Colonic mucosa (tissue), 4 donors: ENCODE results near the gene PPFIA4. TPM values are rescaled to one million over a fixed set of nuclear protein-coding genes. Genes with fewer than 3 reads are reported as not detected.
"Not testable (repeated sequence)": the region's sequence is repeated elsewhere in the genome, so short reads cannot be mapped to it uniquely, and the experiment has no call there.

Source experiments
- DNase-seq: peaks from one replicate; pipeline ENCODE4 v3.0.0-alpha.2; 2020
- H3K27ac ChIP-seq: fragments of 200-600 bp; one replicate; pipeline ENCODE4 v1.8.0; 2021
- H3K27me3 ChIP-seq: fragments of 200-600 bp; one replicate; pipeline ENCODE4 v1.8.0; 2021
- H3K36me3 ChIP-seq: fragments of 200-600 bp; one replicate; pipeline ENCODE4 v1.8.0; 2021
- H3K4me1 ChIP-seq: fragments of 200-600 bp; one replicate; pipeline ENCODE4 v1.8.0; 2021; ENCODE audit warnings: mild to moderate bottlenecking
- H3K4me3 ChIP-seq: fragments of 200-600 bp; one replicate; pipeline ENCODE4 v1.8.0; 2021
- H3K9ac ChIP-seq, 2 donors: one replicate each; pipeline ENCODE4 v1.7.0; 2013; ENCODE audit warnings: control low read depth in 2 of 2, low read depth in 2 of 2, low read length in 2 of 2
- H3K9me3 ChIP-seq: fragments of 200-600 bp; one replicate; pipeline ENCODE4 v1.8.0; 2021
- CTCF ChIP-seq: fragments of 200-600 bp; IDR thresholded peaks from one replicate; pipeline ENCODE4 v1.8.0; 2022; ENCODE audit warnings: antibody characterized with exemption, mild to moderate bottlenecking
- intact Hi-C: fragments of 100-400 bp; cut with DNase I; formaldehyde crosslinking; loops from one replicate; pipeline ENCODE4 v1.14.1; 2022
- total RNA-seq, 2 donors: library from RNA; stranded (reverse); fragmentation: NEBNext Ultra II Directional in 1 of 2; extraction: Animal tissue kit (Norgen Biotek cat#: 25700) in 1 of 2; gene quantifications; one replicate each; pipeline ENCODE4 v1.2.1, GENCODE V29; 2021
- donor health status: healthy.
- donor health status: DM: no; HTN: no; CAD: no.
- donor health status: DM: no; HTN: no; CAD: no.

PPFIA4 gene
- total RNA-seq, 2 donors from 2014 or later = 1.6 to 7.3 TPM

DNA sequence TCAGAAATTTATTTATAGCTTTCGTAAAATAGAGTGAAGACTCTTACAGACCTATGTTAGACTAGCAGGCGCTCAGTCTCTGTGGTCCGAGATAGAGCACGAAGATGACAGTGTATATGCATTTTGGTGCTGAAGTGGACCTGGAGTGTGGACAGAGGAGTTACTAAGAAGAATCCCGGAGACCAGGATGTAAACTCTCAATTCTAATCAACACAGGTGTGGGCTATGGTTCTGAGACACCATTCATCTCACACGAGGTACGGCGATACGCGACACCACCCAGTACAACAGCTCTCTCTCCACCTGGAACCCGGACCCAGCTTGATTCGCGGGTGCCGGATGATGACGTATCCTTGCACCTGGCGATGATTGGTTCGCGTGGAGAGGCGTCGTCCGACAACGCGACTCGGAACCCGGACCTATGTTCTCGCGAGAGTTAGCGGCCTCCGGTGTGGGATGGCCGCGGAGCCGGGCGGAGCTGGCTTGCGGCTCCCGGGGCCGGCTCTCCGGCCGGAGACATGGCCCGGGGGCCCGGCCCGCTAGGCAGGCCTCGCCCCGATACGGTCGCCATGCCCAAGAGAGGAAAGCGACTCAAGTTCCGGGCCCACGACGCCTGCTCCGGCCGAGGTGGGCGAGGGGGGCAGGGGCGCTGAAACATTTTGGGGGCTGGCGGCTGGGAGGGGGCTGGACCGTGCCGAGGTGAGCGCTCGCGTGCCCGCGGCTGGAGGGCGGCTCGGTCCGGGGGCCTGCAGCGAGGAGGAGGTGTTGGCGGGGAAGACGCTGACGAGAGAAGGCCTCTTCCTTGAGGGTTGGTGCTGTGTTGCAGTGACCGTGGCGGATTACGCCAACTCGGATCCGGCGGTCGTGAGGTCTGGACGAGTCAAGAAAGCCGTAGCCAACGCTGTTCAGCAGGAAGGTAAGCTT is 19.1 kb upstream of the PPFIA4 start, which contains the start of gene TMEM183A:
TSS of gene TMEM183A (plus strand) at position 427 of the 924 bp plus-strand sequence. CDS start at position 519, 92 bp downstream.
- Histone ChIP-seq H3K9ac (peak within 1 kb of the TSS; percentile 82 to 93), H3K4me3 (peak within 1 kb of the TSS; percentile 78), H3K27me3 (no peaks in the 10 kb centered on the region), H3K27ac (peak within 1 kb of the TSS; percentile 85), H3K36me3 (peaks cover 6% of the 10 kb centered on the region), H3K9me3 (no peaks in the 10 kb centered on the region), H3K4me1 (peaks cover 7% of the 10 kb centered on the region)
- no peak for TF ChIP-seq CTCF
- peak; percentile 98 for DNase-seq
- intact Hi-C loops = no loop called here

- Histone ChIP-seq H3K9me3 (no peaks in the 10 kb centered on the region), H3K27me3 (no peaks in the 10 kb centered on the region), H3K4me1 (peaks cover 7% of the 10 kb centered on the region), H3K27ac (no peak overlapping the region), H3K4me3 (no peak overlapping the region), H3K36me3 (peaks cover 6% of the 10 kb centered on the region), H3K9ac (no peak overlapping the region)
- no peak for DNase-seq
- intact Hi-C loops = no loop called here
- TF ChIP-seq CTCF = no peak
These were observed 17.1 kb upstream of the PPFIA4 start for GRCh38 chr1:203009185-203009584.

DNA sequence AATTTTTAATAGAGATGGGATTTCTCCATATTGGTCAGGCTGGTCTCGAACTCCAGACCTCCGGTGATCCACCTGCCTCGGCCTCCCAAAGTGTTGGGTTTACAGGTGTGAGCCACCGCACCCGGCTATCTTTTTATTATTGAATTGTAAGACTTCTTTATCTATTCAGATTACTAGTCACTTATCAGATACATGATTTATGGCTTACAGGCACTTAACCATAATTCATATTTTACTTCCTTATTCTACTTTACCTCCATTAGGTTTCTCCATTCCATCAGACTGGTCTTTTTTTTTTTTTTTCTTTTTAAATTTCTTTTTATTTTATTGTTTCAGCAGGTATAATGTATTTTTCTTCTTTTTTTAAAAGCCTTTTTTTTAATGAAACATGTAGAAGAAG is 14.7 kb upstream of the PPFIA4 start:
- intact Hi-C loops = no loop called here

GRCh38 chr1:203017061-203017460 is 9.2 kb upstream of the PPFIA4 start:
- Histone ChIP-seq H3K36me3 (peaks cover 20% of the 10 kb centered on the region), H3K9ac (no peak overlapping the region), H3K27me3 (no peaks in the 10 kb centered on the region), H3K4me3 (no peak overlapping the region), H3K4me1 (no peaks in the 10 kb centered on the region), H3K27ac (no peak overlapping the region), H3K9me3 (no peaks in the 10 kb centered on the region)
- TF ChIP-seq CTCF = no peak
- no peak for DNase-seq
- intact Hi-C loops = no loop called here

More for the DNA sequence above, 14.7 kb upstream of the PPFIA4 start:
- H3K27me3 ChIP-seq = no peaks in the 10 kb centered on the region
- no peak for TF ChIP-seq CTCF
- H3K4me3 ChIP-seq = no peak overlapping the region
- DNase-seq = no peak
- H3K27ac ChIP-seq = no peak overlapping the region
- H3K36me3 ChIP-seq = peaks cover 12% of the 10 kb centered on the region
- H3K9me3 ChIP-seq = no peaks in the 10 kb centered on the region
- no peak overlapping the region for H3K9ac ChIP-seq
- peaks cover 7% of the 10 kb centered on the region for H3K4me1 ChIP-seq

DNA sequence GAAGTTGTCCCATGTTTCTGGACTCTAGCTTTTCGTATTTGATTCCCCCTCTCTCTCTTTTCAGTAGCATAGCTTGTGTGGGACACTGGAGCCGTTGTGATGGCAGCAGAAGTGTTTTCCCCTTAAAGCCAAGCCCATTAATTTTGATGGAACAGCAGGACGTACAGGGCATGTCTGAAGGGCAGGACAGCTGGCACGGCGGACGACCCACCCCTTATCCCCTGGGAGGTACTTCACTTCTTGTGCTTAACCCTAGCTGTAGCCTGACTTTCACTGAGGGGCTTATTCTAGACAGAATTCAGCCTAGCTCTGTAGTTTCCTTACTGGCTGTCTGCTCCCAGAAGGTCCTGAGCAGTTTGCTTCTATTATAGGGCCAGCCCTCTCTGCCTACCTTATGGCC is 8.6 kb upstream of the PPFIA4 start:
- no peak for DNase-seq
- Histone ChIP-seq H3K9ac (no peak overlapping the region), H3K4me1 (no peaks in the 10 kb centered on the region), H3K4me3 (no peak overlapping the region), H3K36me3 (peaks cover 21% of the 10 kb centered on the region), H3K27ac (no peak overlapping the region), H3K9me3 (no peaks in the 10 kb centered on the region), H3K27me3 (no peaks in the 10 kb centered on the region)
- intact Hi-C loops = no loop called here
- no peak for TF ChIP-seq CTCF

DNA sequence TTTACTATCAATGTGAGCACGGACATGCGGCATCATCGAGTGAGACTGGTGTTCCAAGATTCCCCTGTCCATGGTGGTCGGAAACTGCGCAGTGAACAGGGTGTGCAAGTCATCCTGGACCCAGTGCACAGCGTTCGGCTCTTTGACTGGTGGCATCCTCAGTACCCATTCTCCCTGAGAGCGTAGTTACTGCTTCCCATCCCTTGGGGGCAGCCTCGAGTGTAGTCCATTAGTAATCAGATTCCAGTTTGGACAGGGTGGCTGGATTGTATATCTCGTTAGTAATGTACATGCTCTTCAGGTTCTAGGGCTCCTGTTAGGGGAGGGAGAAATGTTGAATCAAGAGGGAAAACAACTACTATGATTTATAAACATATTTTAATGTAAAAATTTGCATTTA is 3.4 kb upstream of the PPFIA4 start:
- H3K9ac ChIP-seq, H3K4me3 ChIP-seq, H3K4me1 ChIP-seq, H3K27ac ChIP-seq, H3K9me3 ChIP-seq, H3K27me3 ChIP-seq, DNase-seq, intact Hi-C loops, H3K36me3 ChIP-seq: not testable (repeated sequence)
